Gastrocnemius medialis (tissue), 4 donors: ENCODE measurements around the gene CNPPD1.
"Not testable (repeated sequence)": the region's sequence is repeated elsewhere in the genome, so short reads cannot be mapped to it uniquely, and the experiment has no call there.

Experiments used
- POLR2A ChIP-seq, 2 donors: fragments of 450-650 bp; IDR thresholded peaks; one replicate each; pipeline ENCODE4 v1.6.1; 2017; ENCODE audit warnings: antibody characterized with exemption in 2 of 2, mild to moderate bottlenecking in 2 of 2, moderate library complexity in 2 of 2
- TF ChIP-seq, protein P1 (sequence below), 5 experiments: fragments of 450-650 bp in 3 of 5; fragments of 200-600 bp in 2 of 5; sonication (generic) in 2 of 5; IDR thresholded peaks in 4 of 5; conservative IDR thresholded peaks in 1 of 5; 1 replicate in 4 of 5; 2 replicates in 1 of 5; pipeline ENCODE4 v1.5.1; 2016 to 2019; ENCODE audit warnings: antibody characterized with exemption in 5 of 5, mild to moderate bottlenecking in 3 of 5, moderate library complexity in 3 of 5

DNA sequence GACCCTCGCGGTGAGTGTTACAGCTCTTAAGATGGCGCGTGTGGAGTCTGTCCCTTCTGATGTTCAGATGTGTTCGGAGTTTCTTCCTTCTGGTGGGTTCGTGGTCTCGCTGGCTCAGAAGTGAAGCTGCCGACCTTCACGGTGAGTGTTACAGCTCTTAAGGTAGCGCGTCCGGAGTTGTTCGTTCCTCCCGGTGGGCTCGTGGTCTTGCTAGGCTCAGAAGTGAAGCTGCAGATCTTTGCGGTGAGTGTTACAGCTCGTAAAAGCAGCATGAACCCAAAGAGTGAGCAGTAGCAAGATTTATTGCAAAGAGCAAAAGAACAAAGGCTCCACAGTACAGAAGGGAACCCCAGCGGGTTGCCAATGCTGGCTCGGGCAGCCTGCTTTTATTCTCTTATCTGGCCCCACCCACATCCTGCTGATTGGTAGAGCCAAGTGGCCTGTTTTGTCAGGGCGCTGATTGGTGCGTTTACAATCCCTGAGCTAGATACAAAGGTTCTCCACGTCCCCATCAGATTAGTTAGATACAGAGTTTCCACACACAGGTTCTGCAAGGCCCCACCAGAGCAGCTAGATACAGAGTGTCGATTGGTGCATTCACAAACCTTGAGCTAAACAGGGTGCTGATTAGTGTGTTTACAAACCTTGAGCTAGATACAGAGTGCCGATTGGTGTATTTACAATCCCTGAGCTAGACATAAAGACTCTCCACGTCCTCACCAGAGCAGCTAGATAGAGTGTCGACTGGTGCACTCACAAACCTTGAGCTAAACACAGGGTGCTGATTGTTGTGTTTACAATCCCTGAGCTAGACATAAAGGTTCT lies 24.0 kb upstream of the CNPPD1 start:
- TF ChIP-seq, protein P1, sequence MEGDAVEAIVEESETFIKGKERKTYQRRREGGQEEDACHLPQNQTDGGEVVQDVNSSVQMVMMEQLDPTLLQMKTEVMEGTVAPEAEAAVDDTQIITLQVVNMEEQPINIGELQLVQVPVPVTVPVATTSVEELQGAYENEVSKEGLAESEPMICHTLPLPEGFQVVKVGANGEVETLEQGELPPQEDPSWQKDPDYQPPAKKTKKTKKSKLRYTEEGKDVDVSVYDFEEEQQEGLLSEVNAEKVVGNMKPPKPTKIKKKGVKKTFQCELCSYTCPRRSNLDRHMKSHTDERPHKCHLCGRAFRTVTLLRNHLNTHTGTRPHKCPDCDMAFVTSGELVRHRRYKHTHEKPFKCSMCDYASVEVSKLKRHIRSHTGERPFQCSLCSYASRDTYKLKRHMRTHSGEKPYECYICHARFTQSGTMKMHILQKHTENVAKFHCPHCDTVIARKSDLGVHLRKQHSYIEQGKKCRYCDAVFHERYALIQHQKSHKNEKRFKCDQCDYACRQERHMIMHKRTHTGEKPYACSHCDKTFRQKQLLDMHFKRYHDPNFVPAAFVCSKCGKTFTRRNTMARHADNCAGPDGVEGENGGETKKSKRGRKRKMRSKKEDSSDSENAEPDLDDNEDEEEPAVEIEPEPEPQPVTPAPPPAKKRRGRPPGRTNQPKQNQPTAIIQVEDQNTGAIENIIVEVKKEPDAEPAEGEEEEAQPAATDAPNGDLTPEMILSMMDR (IDR thresholded peaks at IDR 0.05 in 4 of 5, conservative IDR thresholded peaks at IDR 0.05 in 1 of 5) = not testable (repeated sequence)
- TF ChIP-seq POLR2A (IDR thresholded peaks at IDR 0.05) = not testable (repeated sequence)
